ENCODE data around the gene NUDT21.
"Not testable (repeated sequence)": the region's sequence is repeated elsewhere in the genome, so short reads cannot be mapped to it uniquely, and the experiment has no call there.

GRCh38 chr16:56396724-56397123, 54.4 kb downstream of the NUDT21 start:
- not testable (repeated sequence) for TF ChIP-seq RFX5 (IDR thresholded peaks at IDR 0.05; ENCODE audit: low read depth, low read length); EZH2 (IDR thresholded peaks at IDR 0.05; ENCODE audit: borderline replicate concordance, control insufficient read depth, low read depth, low read length)
- TF ChIP-seq, protein P1, sequence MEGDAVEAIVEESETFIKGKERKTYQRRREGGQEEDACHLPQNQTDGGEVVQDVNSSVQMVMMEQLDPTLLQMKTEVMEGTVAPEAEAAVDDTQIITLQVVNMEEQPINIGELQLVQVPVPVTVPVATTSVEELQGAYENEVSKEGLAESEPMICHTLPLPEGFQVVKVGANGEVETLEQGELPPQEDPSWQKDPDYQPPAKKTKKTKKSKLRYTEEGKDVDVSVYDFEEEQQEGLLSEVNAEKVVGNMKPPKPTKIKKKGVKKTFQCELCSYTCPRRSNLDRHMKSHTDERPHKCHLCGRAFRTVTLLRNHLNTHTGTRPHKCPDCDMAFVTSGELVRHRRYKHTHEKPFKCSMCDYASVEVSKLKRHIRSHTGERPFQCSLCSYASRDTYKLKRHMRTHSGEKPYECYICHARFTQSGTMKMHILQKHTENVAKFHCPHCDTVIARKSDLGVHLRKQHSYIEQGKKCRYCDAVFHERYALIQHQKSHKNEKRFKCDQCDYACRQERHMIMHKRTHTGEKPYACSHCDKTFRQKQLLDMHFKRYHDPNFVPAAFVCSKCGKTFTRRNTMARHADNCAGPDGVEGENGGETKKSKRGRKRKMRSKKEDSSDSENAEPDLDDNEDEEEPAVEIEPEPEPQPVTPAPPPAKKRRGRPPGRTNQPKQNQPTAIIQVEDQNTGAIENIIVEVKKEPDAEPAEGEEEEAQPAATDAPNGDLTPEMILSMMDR (IDR thresholded peaks at IDR 0.05 in 2 of 3, conservative IDR thresholded peaks at IDR 0.05 in 1 of 3; ENCODE audit: control insufficient read depth in 2 of 3, extremely low read depth in 1 of 3, insufficient read depth in 1 of 3, low read depth in 3 of 3, low read length in 3 of 3) = not testable (repeated sequence)

All from GM12878 (cell line).